ENCODE results near the gene SCFD2. TPM values are rescaled to one million over a fixed set of nuclear protein-coding genes. Genes with fewer than 3 reads are reported as not detected.

Gene SCFD2
- total and polyA plus RNA-seq, 5 donors from 2014 or later: 15.0 to 23.9 (median 16.3) TPM

DNA sequence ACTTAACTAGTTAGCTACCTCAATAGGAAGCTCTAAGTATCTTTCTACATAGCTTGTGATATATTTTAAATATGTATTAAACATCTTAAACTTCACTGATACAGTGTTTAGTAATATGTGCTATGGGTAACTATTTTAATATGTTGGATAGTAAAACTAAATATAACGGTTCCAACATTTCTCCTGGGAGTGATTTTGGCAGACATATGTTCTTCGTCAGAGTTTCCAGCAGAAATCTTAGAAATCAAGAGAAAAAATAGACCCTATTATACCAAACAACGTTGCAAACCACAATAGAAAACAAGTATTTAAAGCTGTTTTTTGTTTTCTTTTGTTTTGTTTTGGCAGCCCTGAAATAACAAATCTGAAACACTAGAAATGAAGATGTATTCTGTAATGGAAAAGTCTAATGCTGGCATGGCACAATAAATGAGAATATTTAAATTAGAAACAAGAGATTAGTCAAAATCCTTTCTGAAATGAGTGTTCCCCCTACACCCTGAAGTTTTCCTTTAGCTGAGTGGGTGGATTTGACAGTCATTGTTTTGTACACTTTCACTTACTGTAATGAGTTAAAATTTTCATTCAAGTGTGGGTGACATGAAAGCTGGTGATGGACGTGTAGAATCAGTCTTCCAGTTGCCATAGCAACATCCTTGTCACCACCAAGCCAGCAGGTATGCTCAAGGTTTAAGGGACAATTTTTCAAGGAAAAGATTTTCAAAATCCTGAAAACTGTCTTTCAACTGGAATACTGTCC, 233.5 kb downstream of the SCFD2 start:
- Histone ChIP-seq H3K9me3 (ENCODE audit: control insufficient read depth in 2 of 2, low read length in 2 of 2) (no peaks in the 10 kb centered on the region), H3K27me3 (ENCODE audit: control insufficient read depth, insufficient read depth, low read length) (no peaks in the 10 kb centered on the region), H3K4me1 (ENCODE audit: control insufficient read depth, insufficient read depth, low read length, poor library complexity, severe bottlenecking) (no peaks in the 10 kb centered on the region), H3K4me3 (ENCODE audit: low read depth, low read length) (no peak overlapping the region), H3K36me3 (ENCODE audit: control insufficient read depth, insufficient read depth, low read length) (no peaks in the 10 kb centered on the region), H3K27ac (ENCODE audit: insufficient read depth, low read length, poor library complexity, severe bottlenecking) (no peak overlapping the region)
- no peak for DNase-seq
- Mint-ChIP-seq H3K9me3 (peaks cover 0 to 4% (median 0%) of the 10 kb centered on the region in 7 donors), H3K27ac (no peak overlapping the region), H3K36me3 (peaks cover 22% of the 10 kb centered on the region), H3K27me3 (no peaks in the 10 kb centered on the region), H3K4me3 (no peak overlapping the region), H3K4me1 (peaks cover 0 to 5% (median 2%) of the 10 kb centered on the region in 4 donors)
- no peak for ATAC-seq (ENCODE audit: low read depth in 2 of 2)

GRCh38 chr4:53131562-53131925, 234.3 kb downstream of the SCFD2 start:
- no peaks in the 10 kb centered on the region for H3K27me3 ChIP-seq (ENCODE audit: control insufficient read depth, insufficient read depth, low read length)
- ATAC-seq (ENCODE audit: low read depth in 2 of 2): no peak
- H3K4me3 Mint-ChIP-seq: no peak overlapping the region

DNA sequence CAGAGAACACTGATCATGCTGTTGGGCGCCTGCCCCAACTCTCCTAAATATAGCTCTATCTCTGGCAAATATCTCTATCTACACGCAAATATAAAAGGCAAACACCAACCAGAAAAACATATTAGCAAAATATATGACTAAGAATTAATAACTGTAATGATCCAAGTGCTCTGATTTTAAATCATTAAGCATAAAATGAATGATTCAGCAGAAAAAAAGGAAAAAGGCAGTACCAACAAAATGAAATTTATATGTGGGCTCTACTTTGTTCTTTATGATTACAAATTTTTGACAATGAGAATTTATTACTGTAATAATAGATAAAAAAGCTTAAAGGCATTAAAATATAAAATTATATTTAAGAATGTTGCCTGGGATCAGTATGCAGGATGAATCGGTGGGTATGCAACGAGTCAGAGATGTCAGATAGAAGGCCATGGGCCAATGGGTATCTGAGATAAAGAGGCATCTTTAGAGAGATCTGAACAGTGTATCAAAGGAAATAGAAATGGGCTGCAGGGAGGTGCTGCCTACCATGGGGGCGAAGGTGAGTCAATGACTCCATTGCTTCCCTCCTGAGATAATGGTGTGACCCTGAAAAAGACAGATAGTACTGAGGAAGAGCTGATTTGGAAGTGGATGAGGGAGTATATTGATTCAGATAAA, 234.8 kb downstream of the SCFD2 start:
- ATAC-seq (ENCODE audit: low read depth in 2 of 2) (no peak), DNase-seq (no peak)
- H3K36me3 Mint-ChIP-seq: peaks cover 23% of the 10 kb centered on the region
- no peaks in the 10 kb centered on the region for H3K27me3 ChIP-seq (ENCODE audit: control insufficient read depth, insufficient read depth, low read length)
- no peak overlapping the region for H3K4me3 Mint-ChIP-seq
- no peaks in the 10 kb centered on the region for H3K27me3 Mint-ChIP-seq
- H3K27ac ChIP-seq (ENCODE audit: insufficient read depth, low read length, poor library complexity, severe bottlenecking): no peak overlapping the region
- H3K4me1 ChIP-seq (ENCODE audit: control insufficient read depth, insufficient read depth, low read length, poor library complexity, severe bottlenecking): no peaks in the 10 kb centered on the region
- H3K36me3 ChIP-seq (ENCODE audit: control insufficient read depth, insufficient read depth, low read length): no peaks in the 10 kb centered on the region
- peaks cover 0 to 4% (median 0%) of the 10 kb centered on the region in 7 donors for H3K9me3 Mint-ChIP-seq
- H3K27ac Mint-ChIP-seq: no peak overlapping the region
- H3K9me3 ChIP-seq (ENCODE audit: control insufficient read depth in 2 of 2, low read length in 2 of 2): no peaks in the 10 kb centered on the region
- peaks cover 0 to 5% (median 2%) of the 10 kb centered on the region in 4 donors for H3K4me1 Mint-ChIP-seq
- H3K4me3 ChIP-seq (ENCODE audit: low read depth, low read length): no peak overlapping the region

More at GRCh38 chr4:53131562-53131925, 234.3 kb downstream of the SCFD2 start:
- no peak overlapping the region for H3K27ac ChIP-seq (ENCODE audit: insufficient read depth, low read length, poor library complexity, severe bottlenecking)
- no peaks in the 10 kb centered on the region for H3K27me3 Mint-ChIP-seq
- H3K4me1 Mint-ChIP-seq: peaks cover 0 to 5% (median 2%) of the 10 kb centered on the region in 4 donors
- no peaks in the 10 kb centered on the region for H3K36me3 ChIP-seq (ENCODE audit: control insufficient read depth, insufficient read depth, low read length)
- peaks cover 22% of the 10 kb centered on the region for H3K36me3 Mint-ChIP-seq
- peaks cover 0 to 4% (median 0%) of the 10 kb centered on the region in 7 donors for H3K9me3 Mint-ChIP-seq
- no peaks in the 10 kb centered on the region for H3K9me3 ChIP-seq (ENCODE audit: control insufficient read depth in 2 of 2, low read length in 2 of 2)
- H3K4me1 ChIP-seq (ENCODE audit: control insufficient read depth, insufficient read depth, low read length, poor library complexity, severe bottlenecking): no peaks in the 10 kb centered on the region
- DNase-seq: no peak
- H3K27ac Mint-ChIP-seq: no peak overlapping the region
- H3K4me3 ChIP-seq (ENCODE audit: low read depth, low read length): no peak overlapping the region

DNA sequence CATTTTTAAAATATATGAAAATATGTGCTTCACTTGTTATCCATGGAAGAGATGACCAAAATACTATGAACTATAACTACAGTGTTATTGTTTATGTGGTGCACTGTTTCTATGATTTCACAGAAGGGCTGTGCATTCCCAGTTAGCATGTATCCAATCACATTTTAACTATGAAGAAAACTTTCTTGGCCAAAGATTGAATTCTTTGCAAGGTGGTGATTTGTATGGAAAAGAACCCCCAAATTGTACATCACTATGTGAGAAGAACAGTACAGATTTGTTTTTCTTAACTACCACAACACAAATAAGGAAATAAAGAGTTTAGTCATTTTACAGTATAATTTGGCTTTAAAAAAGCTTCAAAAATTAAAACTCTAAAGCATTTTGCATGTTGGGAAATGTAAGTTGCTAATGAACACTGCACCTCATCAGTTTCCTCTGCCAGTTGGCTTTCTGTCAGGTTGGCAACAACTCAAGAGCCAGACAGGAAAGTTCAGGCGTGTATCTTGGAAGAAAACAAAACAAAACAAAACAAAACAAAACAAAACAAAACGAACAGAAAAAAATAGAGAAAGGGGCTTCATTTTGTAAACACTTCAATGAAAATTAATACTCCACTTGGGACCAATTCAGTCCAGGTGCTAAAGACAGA, 237.0 kb downstream of the SCFD2 start:
- Histone ChIP-seq H3K27ac (ENCODE audit: insufficient read depth, low read length, poor library complexity, severe bottlenecking) (no peak overlapping the region), H3K27me3 (ENCODE audit: control insufficient read depth, insufficient read depth, low read length) (no peaks in the 10 kb centered on the region), H3K36me3 (ENCODE audit: control insufficient read depth, insufficient read depth, low read length) (no peaks in the 10 kb centered on the region), H3K4me1 (ENCODE audit: control insufficient read depth, insufficient read depth, low read length, poor library complexity, severe bottlenecking) (no peaks in the 10 kb centered on the region), H3K9me3 (ENCODE audit: control insufficient read depth in 2 of 2, low read length in 2 of 2) (no peaks in the 10 kb centered on the region), H3K4me3 (ENCODE audit: low read depth, low read length) (no peak overlapping the region)
- ATAC-seq (ENCODE audit: low read depth in 2 of 2) (no peak), DNase-seq (no peak)
- Mint-ChIP-seq H3K36me3 (peaks cover 24% of the 10 kb centered on the region), H3K4me1 (peaks cover 0 to 13% (median 2%) of the 10 kb centered on the region in 4 donors), H3K27me3 (no peaks in the 10 kb centered on the region), H3K4me3 (no peak overlapping the region), H3K27ac (no peak overlapping the region), H3K9me3 (peaks cover 0 to 2% (median 0%) of the 10 kb centered on the region in 7 donors)

DNA sequence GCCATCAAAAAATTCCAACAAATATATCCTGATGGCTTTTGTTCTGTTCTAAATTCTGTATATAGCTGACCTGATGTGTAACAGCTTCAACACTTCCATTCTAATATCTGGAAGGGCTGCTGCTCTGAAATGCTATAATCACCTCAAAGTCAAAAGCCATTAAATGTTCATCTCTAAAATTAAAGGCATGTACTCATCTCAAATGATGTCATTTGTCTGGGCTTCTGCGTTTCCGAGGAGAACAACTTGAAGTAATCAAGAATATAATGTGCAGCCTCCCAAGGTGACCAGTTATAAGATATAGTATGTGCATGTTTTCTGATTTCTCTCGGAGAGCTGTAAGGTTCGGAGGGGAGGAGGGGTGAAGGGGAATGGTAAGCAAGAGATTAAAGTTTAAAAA, 237.6 kb downstream of the SCFD2 start:
- Histone ChIP-seq H3K9me3 (ENCODE audit: control insufficient read depth in 2 of 2, low read length in 2 of 2) (no peaks in the 10 kb centered on the region), H3K36me3 (ENCODE audit: control insufficient read depth, insufficient read depth, low read length) (no peaks in the 10 kb centered on the region), H3K27me3 (ENCODE audit: control insufficient read depth, insufficient read depth, low read length) (no peaks in the 10 kb centered on the region), H3K27ac (ENCODE audit: insufficient read depth, low read length, poor library complexity, severe bottlenecking) (no peak overlapping the region), H3K4me1 (ENCODE audit: control insufficient read depth, insufficient read depth, low read length, poor library complexity, severe bottlenecking) (no peaks in the 10 kb centered on the region), H3K4me3 (ENCODE audit: low read depth, low read length) (no peak overlapping the region)
- Mint-ChIP-seq H3K4me1 (peaks cover 0 to 13% (median 2%) of the 10 kb centered on the region in 4 donors), H3K27me3 (no peaks in the 10 kb centered on the region), H3K9me3 (peaks cover 0 to 2% (median 0%) of the 10 kb centered on the region in 7 donors), H3K4me3 (no peak overlapping the region), H3K27ac (no peak overlapping the region), H3K36me3 (peaks cover 26% of the 10 kb centered on the region)
- DNase-seq (no peak), ATAC-seq (ENCODE audit: low read depth in 2 of 2) (no peak)

GRCh38 chr4:53127365-53127764, 238.5 kb downstream of the SCFD2 start:
- H3K9me3 ChIP-seq (ENCODE audit: control insufficient read depth in 2 of 2, low read length in 2 of 2): no peaks in the 10 kb centered on the region
- H3K36me3 ChIP-seq (ENCODE audit: control insufficient read depth, insufficient read depth, low read length): no peaks in the 10 kb centered on the region
- H3K27me3 Mint-ChIP-seq: no peaks in the 10 kb centered on the region
- H3K4me1 Mint-ChIP-seq: peaks cover 0 to 13% (median under 1%) of the 10 kb centered on the region in 4 donors
- H3K4me1 ChIP-seq (ENCODE audit: control insufficient read depth, insufficient read depth, low read length, poor library complexity, severe bottlenecking): no peaks in the 10 kb centered on the region
- H3K4me3 ChIP-seq (ENCODE audit: low read depth, low read length): no peak overlapping the region
- no peak overlapping the region for H3K27ac ChIP-seq (ENCODE audit: insufficient read depth, low read length, poor library complexity, severe bottlenecking)
- no peaks in the 10 kb centered on the region for H3K27me3 ChIP-seq (ENCODE audit: control insufficient read depth, insufficient read depth, low read length)
- ATAC-seq (ENCODE audit: low read depth in 2 of 2) (no peak), DNase-seq (no peak)
- peaks cover 22% of the 10 kb centered on the region for H3K36me3 Mint-ChIP-seq
- H3K9me3 Mint-ChIP-seq: peaks cover 0 to 2% (median 0%) of the 10 kb centered on the region in 7 donors
- no peak overlapping the region for H3K4me3 Mint-ChIP-seq
- no peak overlapping the region for H3K27ac Mint-ChIP-seq

GRCh38 chr4:53126099-53126498, 239.8 kb downstream of the SCFD2 start:
- no peak for ATAC-seq (ENCODE audit: low read depth in 2 of 2)
- Histone ChIP-seq H3K9me3 (ENCODE audit: control insufficient read depth in 2 of 2, low read length in 2 of 2) (no peaks in the 10 kb centered on the region), H3K27ac (ENCODE audit: insufficient read depth, low read length, poor library complexity, severe bottlenecking) (no peak overlapping the region), H3K4me3 (ENCODE audit: low read depth, low read length) (no peak overlapping the region), H3K36me3 (ENCODE audit: control insufficient read depth, insufficient read depth, low read length) (no peaks in the 10 kb centered on the region), H3K27me3 (ENCODE audit: control insufficient read depth, insufficient read depth, low read length) (no peaks in the 10 kb centered on the region), H3K4me1 (ENCODE audit: control insufficient read depth, insufficient read depth, low read length, poor library complexity, severe bottlenecking) (no peaks in the 10 kb centered on the region)
- Mint-ChIP-seq H3K4me3 (no peak overlapping the region), H3K4me1 (peaks cover 0 to 10% (median 0%) of the 10 kb centered on the region in 4 donors), H3K27me3 (no peaks in the 10 kb centered on the region), H3K9me3 (no peaks in the 10 kb centered on the region), H3K36me3 (peaks cover 15% of the 10 kb centered on the region), H3K27ac (no peak overlapping the region)
- no peak for DNase-seq

All from CD4-positive, CD25-positive, alpha-beta regulatory T cell (primary cell).